ENCODE measurements around the gene HRH3.

Gene HRH3

DNA sequence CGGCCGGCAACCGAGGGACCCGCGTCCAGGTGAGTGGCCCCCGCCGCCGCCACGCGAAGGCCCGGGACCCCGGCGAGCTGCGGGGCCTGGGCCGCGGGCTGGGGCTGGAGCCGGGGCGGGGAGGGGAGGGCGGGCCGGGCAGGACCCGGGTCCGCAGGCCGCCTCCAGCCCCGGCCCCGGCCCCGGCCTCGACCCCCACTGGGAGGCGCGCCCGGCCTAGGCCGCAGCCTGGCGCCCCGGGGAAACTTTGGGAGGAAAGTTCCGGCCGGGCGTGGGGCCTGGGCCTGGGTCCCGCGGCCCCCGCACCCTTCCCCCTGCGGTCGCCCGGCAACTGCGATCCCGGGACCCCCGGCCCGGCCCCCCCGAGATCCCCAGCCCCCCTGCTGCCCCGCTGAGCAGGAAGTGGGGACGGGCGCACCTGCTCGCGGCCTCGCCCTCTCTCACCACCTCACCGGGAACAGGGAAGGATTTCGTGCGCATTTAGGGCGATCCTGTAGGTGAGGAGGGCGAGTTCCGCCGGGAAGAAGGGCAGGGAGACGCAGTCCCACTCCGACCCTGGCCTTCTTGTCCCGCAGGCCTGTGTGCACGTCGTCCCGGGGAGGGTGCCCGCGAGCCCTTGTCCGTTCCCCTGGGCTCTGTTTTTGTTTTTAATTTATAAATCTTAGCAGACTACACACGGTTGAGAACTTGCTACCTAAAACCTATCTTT lies 18.6 kb upstream of the HRH3 start:
- ATAC-seq (ENCODE audit: insufficient read depth, low read depth): no peak
- H4K20me1 ChIP-seq (ENCODE audit: insufficient read depth, low read length): peaks cover 38% of the 10 kb centered on the region
- TF ChIP-seq, protein P1, sequence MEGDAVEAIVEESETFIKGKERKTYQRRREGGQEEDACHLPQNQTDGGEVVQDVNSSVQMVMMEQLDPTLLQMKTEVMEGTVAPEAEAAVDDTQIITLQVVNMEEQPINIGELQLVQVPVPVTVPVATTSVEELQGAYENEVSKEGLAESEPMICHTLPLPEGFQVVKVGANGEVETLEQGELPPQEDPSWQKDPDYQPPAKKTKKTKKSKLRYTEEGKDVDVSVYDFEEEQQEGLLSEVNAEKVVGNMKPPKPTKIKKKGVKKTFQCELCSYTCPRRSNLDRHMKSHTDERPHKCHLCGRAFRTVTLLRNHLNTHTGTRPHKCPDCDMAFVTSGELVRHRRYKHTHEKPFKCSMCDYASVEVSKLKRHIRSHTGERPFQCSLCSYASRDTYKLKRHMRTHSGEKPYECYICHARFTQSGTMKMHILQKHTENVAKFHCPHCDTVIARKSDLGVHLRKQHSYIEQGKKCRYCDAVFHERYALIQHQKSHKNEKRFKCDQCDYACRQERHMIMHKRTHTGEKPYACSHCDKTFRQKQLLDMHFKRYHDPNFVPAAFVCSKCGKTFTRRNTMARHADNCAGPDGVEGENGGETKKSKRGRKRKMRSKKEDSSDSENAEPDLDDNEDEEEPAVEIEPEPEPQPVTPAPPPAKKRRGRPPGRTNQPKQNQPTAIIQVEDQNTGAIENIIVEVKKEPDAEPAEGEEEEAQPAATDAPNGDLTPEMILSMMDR (IDR thresholded peaks at IDR 0.05; ENCODE audit: borderline replicate concordance, extremely low read depth, low read length, poor library complexity, severe bottlenecking): no peak
- no peak for TF ChIP-seq EZH2 (IDR thresholded peaks at IDR 0.05; ENCODE audit: borderline replicate concordance, low read depth, low read length, severe bottlenecking)
- H2AFZ ChIP-seq (ENCODE audit: low read depth, low read length): peak overlapping the region; percentile 40; the same call in 1 of the 2 replicates
- H3K4me2 ChIP-seq (ENCODE audit: insufficient read depth, low read length): peak overlapping the region; percentile 95
- peaks cover 48% of the 10 kb centered on the region for H3K79me2 ChIP-seq (ENCODE audit: insufficient read depth, low read length)
- H3K36me3 ChIP-seq (ENCODE audit: insufficient read depth, low read length): peaks cover 24% of the 10 kb centered on the region; the same call in 1 of the 2 replicates
- DNase-seq: peak; percentile 47
- no peaks in the 10 kb centered on the region for H3K27me3 ChIP-seq (ENCODE audit: insufficient read depth, low read length, poor library complexity)
- no peaks in the 10 kb centered on the region for H3K9me3 ChIP-seq (ENCODE audit: insufficient read depth, low read length, severe bottlenecking)
- peaks cover 31% of the 10 kb centered on the region for H3K4me1 ChIP-seq (ENCODE audit: insufficient read depth, low read length)
- H3K27ac ChIP-seq (ENCODE audit: low read length): peak overlapping the region; percentile 70
- H3K9ac ChIP-seq (ENCODE audit: low read depth, low read length): peak overlapping the region; percentile 67
- peak overlapping the region; percentile 62 to 83 for H3K4me3 ChIP-seq (ENCODE audit: low read depth in 1 of 2, low read length in 2 of 2)

DNA sequence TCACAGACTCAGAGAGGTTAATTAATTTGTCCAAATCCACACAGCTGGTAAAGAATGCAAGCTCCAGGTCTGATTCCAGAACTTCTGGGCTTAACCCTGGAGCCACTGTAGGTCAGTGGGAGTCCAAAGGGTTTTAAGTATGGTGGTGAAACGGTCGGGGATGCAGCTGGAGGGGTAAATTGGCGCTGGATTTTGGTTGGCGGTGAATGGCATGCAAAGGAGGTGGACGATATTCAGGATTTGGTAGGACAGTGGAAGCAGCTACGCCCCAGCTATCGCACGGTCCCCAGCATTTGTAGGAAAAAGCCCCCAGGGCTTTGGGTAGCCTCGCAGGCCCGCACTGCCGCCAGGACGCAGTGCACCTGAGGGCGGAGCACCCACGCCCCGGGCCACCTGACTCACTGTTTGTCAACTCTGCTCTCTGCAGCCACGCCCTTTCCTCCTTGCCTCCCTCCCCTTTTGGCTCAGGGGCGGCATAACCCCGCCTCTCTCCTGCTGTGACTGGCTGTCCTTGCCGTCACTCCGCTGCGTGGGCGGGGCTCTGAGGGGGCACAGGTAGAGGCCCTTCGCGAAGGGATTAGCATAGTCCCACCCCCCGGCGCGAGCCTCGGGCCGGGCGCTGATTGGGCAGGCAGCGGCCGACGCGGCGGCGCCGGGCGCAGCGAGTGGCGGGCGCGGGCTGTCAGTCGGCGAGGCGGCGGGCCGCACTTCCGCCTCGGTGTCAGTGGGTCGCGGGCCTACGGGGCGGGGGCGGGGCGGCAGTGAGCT lies 17.9 kb upstream of the HRH3 start, which contains the start of gene OSBPL2:
Gene OSBPL2 (plus strand): TSS at position 721 of the 768 bp plus-strand sequence. CDS start 17,664 bp downstream, outside the sequence.
- Histone ChIP-seq H3K27ac (ENCODE audit: low read length) (peak within 1 kb of the TSS; percentile 70), H2AFZ (ENCODE audit: low read depth, low read length) (peak within 1 kb of the TSS; percentile 82), H3K4me3 (ENCODE audit: low read depth in 1 of 2, low read length in 2 of 2) (peak within 1 kb of the TSS; percentile 62 to 83)

DNA sequence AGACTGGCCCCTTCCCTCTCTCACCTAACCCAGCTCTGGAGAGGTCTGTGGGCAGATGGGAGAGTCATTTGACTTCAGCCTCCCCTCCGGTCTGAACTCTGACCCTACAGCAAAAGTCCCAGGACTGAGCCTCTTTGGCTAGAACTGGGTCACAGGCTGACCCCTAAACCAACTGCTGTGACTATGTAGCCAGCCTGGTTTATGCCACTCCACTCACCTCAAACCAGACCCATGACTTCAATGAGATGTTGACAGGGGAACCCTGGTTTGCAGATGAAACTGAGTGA lies 17.4 kb upstream of the HRH3 start:
- DNase-seq (no peak), ATAC-seq (ENCODE audit: insufficient read depth, low read depth) (no peak)
- peak overlapping the region; percentile 90 for H3K4me2 ChIP-seq (ENCODE audit: insufficient read depth, low read length)
- peak overlapping the region; percentile 38 for H3K9ac ChIP-seq (ENCODE audit: low read depth, low read length)
- peaks cover 29% of the 10 kb centered on the region for H4K20me1 ChIP-seq (ENCODE audit: insufficient read depth, low read length)
- peak overlapping the region in 1 of 2 experiments; percentile 67; a peak in 2 of 4 replicates for H3K4me3 ChIP-seq (ENCODE audit: low read depth in 1 of 2, low read length in 2 of 2)
- H3K79me2 ChIP-seq (ENCODE audit: insufficient read depth, low read length): peaks cover 37% of the 10 kb centered on the region
- peak overlapping the region; percentile 82; the same call in 1 of the 2 replicates for H2AFZ ChIP-seq (ENCODE audit: low read depth, low read length)
- no peak overlapping the region for H3K27ac ChIP-seq (ENCODE audit: low read length)
- H3K4me1 ChIP-seq (ENCODE audit: insufficient read depth, low read length): peaks cover 31% of the 10 kb centered on the region
- H3K9me3 ChIP-seq (ENCODE audit: insufficient read depth, low read length, severe bottlenecking): no peaks in the 10 kb centered on the region
- H3K27me3 ChIP-seq (ENCODE audit: insufficient read depth, low read length, poor library complexity): no peaks in the 10 kb centered on the region
- no peak for TF ChIP-seq EZH2 (IDR thresholded peaks at IDR 0.05; ENCODE audit: borderline replicate concordance, low read depth, low read length, severe bottlenecking)
- TF ChIP-seq, protein P1 (IDR thresholded peaks at IDR 0.05; ENCODE audit: borderline replicate concordance, extremely low read depth, low read length, poor library complexity, severe bottlenecking): no peak
- 0 out of 2 replicates have a peak, but pooled peaks cover 17% of the 10 kb centered on the region for H3K36me3 ChIP-seq (ENCODE audit: insufficient read depth, low read length)

More for the DNA sequence above, 17.9 kb upstream of the HRH3 start, which contains the start of gene OSBPL2:
- Histone ChIP-seq H3K4me1 (ENCODE audit: insufficient read depth, low read length) (peaks cover 31% of the 10 kb centered on the region), H3K9ac (ENCODE audit: low read depth, low read length) (peak within 1 kb of the TSS; percentile 67), H3K79me2 (ENCODE audit: insufficient read depth, low read length) (peaks cover 43% of the 10 kb centered on the region), H3K9me3 (ENCODE audit: insufficient read depth, low read length, severe bottlenecking) (no peaks in the 10 kb centered on the region), H4K20me1 (ENCODE audit: insufficient read depth, low read length) (peaks cover 35% of the 10 kb centered on the region), H3K4me2 (ENCODE audit: insufficient read depth, low read length) (peak within 1 kb of the TSS; percentile 95), H3K27me3 (ENCODE audit: insufficient read depth, low read length, poor library complexity) (no peaks in the 10 kb centered on the region), H3K36me3 (ENCODE audit: insufficient read depth, low read length) (peaks cover 22% of the 10 kb centered on the region; the same call in 1 of the 2 replicates)
- TF ChIP-seq, protein P1 (IDR thresholded peaks at IDR 0.05; ENCODE audit: borderline replicate concordance, extremely low read depth, low read length, poor library complexity, severe bottlenecking): no peak
- no peak for TF ChIP-seq EZH2 (IDR thresholded peaks at IDR 0.05; ENCODE audit: borderline replicate concordance, low read depth, low read length, severe bottlenecking)
- DNase-seq: peak; percentile 100
- ATAC-seq (ENCODE audit: insufficient read depth, low read depth): peak; percentile 98
